ENCODE results near the gene FNDC3B.
"Not testable (repeated sequence)": the region's sequence is repeated elsewhere in the genome, so short reads cannot be mapped to it uniquely, and the experiment has no call there.

GRCh38 chr3:171998731-171999130, 40.6 kb upstream of the FNDC3B start:
- not testable (repeated sequence) for TF ChIP-seq CTCF, POLR2A, EP300 (IDR thresholded peaks at IDR 0.05)
